ENCODE data around the gene FPGS.
"Not testable (repeated sequence)": the region's sequence is repeated elsewhere in the genome, so short reads cannot be mapped to it uniquely, and the experiment has no call there.

Gene FPGS

GRCh38 chr9:127771570-127772189 lies 31.0 kb upstream of the FPGS start:
- no peak for DNase-seq

- DNase-seq, result no peak
These were observed 30.1 kb upstream of the FPGS start for GRCh38 chr9:127772603-127773002.

GRCh38 chr9:127773272-127773671 lies 29.4 kb upstream of the FPGS start:
- DNase-seq, result no peak

- DNase-seq, result no peak
These were observed 28.7 kb upstream of the FPGS start for GRCh38 chr9:127773981-127774380.

- DNase-seq, result no peak
These were observed 26.3 kb upstream of the FPGS start for GRCh38 chr9:127776195-127776923.

GRCh38 chr9:127776924-127777289 lies 25.8 kb upstream of the FPGS start:
- no peak for DNase-seq

GRCh38 chr9:127777368-127777980 lies 25.2 kb upstream of the FPGS start:
- no peak for DNase-seq

GRCh38 chr9:127778280-127779135 lies 24.2 kb upstream of the FPGS start, which contains the start of gene SH2D3C:
Gene SH2D3C (minus strand): TSS chr9:127778666. CDS start chr9:127778627, 39 bp downstream.
- DNase-seq, result no peak

- no peak for DNase-seq
These were observed 23.3 kb upstream of the FPGS start for GRCh38 chr9:127779136-127779981.

GRCh38 chr9:127780126-127780885 lies 22.4 kb upstream of the FPGS start:
- no peak for DNase-seq

- DNase-seq, result not testable (repeated sequence)
These were observed 21.8 kb upstream of the FPGS start for GRCh38 chr9:127780909-127781308.

GRCh38 chr9:127781806-127782205 lies 20.9 kb upstream of the FPGS start:
- DNase-seq, result no peak

- no peak for DNase-seq
These were observed 19.3 kb upstream of the FPGS start for GRCh38 chr9:127783111-127784008.

GRCh38 chr9:127785023-127785932 lies 17.4 kb upstream of the FPGS start:
- peak; percentile 67 for DNase-seq

GRCh38 chr9:127785933-127786772 lies 16.5 kb upstream of the FPGS start, which contains the start of gene CDK9:
Gene CDK9 (plus strand): TSS chr9:127786034. CDS start chr9:127786149, 115 bp downstream.
- peak; percentile 71 for DNase-seq

- DNase-seq, result no peak
These were observed 15.9 kb upstream of the FPGS start for GRCh38 chr9:127786773-127787104.

- no peak for DNase-seq
These were observed 14.2 kb upstream of the FPGS start for GRCh38 chr9:127788337-127789011.

- no peak for DNase-seq
These were observed 13.5 kb upstream of the FPGS start for GRCh38 chr9:127789179-127789578.

All from DMS79 treated with DMSO at 0.1 percent for 48 hours (cell line).